HG03439 (cell line): ENCODE measurements around the gene EFR3B.
"Not testable (repeated sequence)": the region's sequence is repeated elsewhere in the genome, so short reads cannot be mapped to it uniquely, and the experiment has no call there.

Experiments
- ATAC-seq: cut with Tn5 transposase; IDR thresholded peaks from one replicate; pipeline ENCODE4 v1.9.1; 2021; ENCODE audit warnings: mild to moderate bottlenecking, moderate library complexity; ENCODE audit not compliant: unreplicated experiment

EFR3B gene

GRCh38 chr2:25041928-25042320 is at the start of gene EFR3B:
Gene EFR3B (plus strand): TSS chr2:25042076. CDS start chr2:25042313, 237 bp downstream.
- ATAC-seq: peak; percentile 93

- ATAC-seq: no peak
Observed at GRCh38 chr2:24993406-24994145, 48.3 kb upstream of the EFR3B start.

GRCh38 chr2:24994146-24994724 is 47.6 kb upstream of the EFR3B start:
- no peak for ATAC-seq

GRCh38 chr2:24999097-24999496 is 42.8 kb upstream of the EFR3B start:
- not testable (repeated sequence) for ATAC-seq

GRCh38 chr2:25000036-25000435 is 41.8 kb upstream of the EFR3B start:
- ATAC-seq: no peak

- ATAC-seq: no peak
Observed at GRCh38 chr2:25000503-25001324, 41.2 kb upstream of the EFR3B start.

- ATAC-seq: no peak
Observed at GRCh38 chr2:25001325-25001637, 40.6 kb upstream of the EFR3B start.

GRCh38 chr2:25002066-25002465 is 39.8 kb upstream of the EFR3B start:
- no peak for ATAC-seq

- ATAC-seq: no peak
Observed at GRCh38 chr2:25009954-25010353, 31.9 kb upstream of the EFR3B start.

GRCh38 chr2:25011342-25011741 is 30.5 kb upstream of the EFR3B start:
- ATAC-seq: not testable (repeated sequence)

GRCh38 chr2:25014631-25015030 is 27.2 kb upstream of the EFR3B start:
- no peak for ATAC-seq

GRCh38 chr2:25018681-25019080 is 23.2 kb upstream of the EFR3B start:
- no peak for ATAC-seq

- ATAC-seq: no peak
Observed at GRCh38 chr2:25021791-25022362, 20.0 kb upstream of the EFR3B start.

- ATAC-seq: no peak
Observed at GRCh38 chr2:25023333-25023732, 18.5 kb upstream of the EFR3B start.

- ATAC-seq: no peak
Observed at GRCh38 chr2:25025229-25026007, 16.5 kb upstream of the EFR3B start.

- ATAC-seq: no peak
Observed at GRCh38 chr2:25026008-25026530, 15.8 kb upstream of the EFR3B start.

GRCh38 chr2:25029183-25029554 is 12.7 kb upstream of the EFR3B start:
- no peak for ATAC-seq

- ATAC-seq: no peak
Observed at GRCh38 chr2:25030702-25031101, 11.2 kb upstream of the EFR3B start.

GRCh38 chr2:25032094-25032493 is 9.8 kb upstream of the EFR3B start:
- ATAC-seq: no peak

GRCh38 chr2:25032901-25033300 is 9.0 kb upstream of the EFR3B start:
- ATAC-seq: no peak

- no peak for ATAC-seq
Observed at GRCh38 chr2:25034081-25034480, 7.8 kb upstream of the EFR3B start.
